HL-60 (cell line): ENCODE data around the gene CYTH4.

Source experiments
- DNase-seq, 2 experiments: peaks; one replicate each; pipeline ENCODE4 v3.0.0-alpha.2; 2010 to 2020; ENCODE audit warnings: low read depth in 1 of 2, low spot score in 1 of 2
- H3K27ac ChIP-seq: fragments of 250-450 bp; sonication (Bioruptor Pico); replicated peaks from 2 replicates; pipeline ENCODE4 v1.5.1; 2020; ENCODE audit warnings: mild to moderate bottlenecking, moderate library complexity
- H3K27me3 ChIP-seq: fragments of 250-450 bp; sonication (Bioruptor Pico); 2 replicates; pipeline ENCODE4 v1.5.1; 2021; ENCODE audit warnings: mild to moderate bottlenecking, moderate library complexity; ENCODE audit not compliant: insufficient read depth, poor library complexity, severe bottlenecking
- H3K4me3 ChIP-seq: replicated peaks from 2 replicates; pipeline ENCODE4 v1.5.1; 2011; ENCODE audit warnings: mild to moderate bottlenecking, control low read depth, low read length; ENCODE audit not compliant: insufficient read depth
- GABPA ChIP-seq: IDR thresholded peaks from 2 replicates; pipeline ENCODE4 v1.6.1; 2012; ENCODE audit warnings: low read depth
- POLR2AphosphoS5 ChIP-seq: IDR thresholded peaks from 2 replicates; pipeline ENCODE4 v1.6.1; 2012; ENCODE audit warnings: low read depth
- SPI1 ChIP-seq: IDR thresholded peaks from 2 replicates; pipeline ENCODE4 v1.6.1; 2012; ENCODE audit warnings: low read depth, mild to moderate bottlenecking, borderline replicate concordance
- TF ChIP-seq, protein P1 (sequence below): IDR thresholded peaks from one replicate; pipeline ENCODE4 v1.5.1; 2011; ENCODE audit warnings: low read length, control low read depth, inconsistent platforms; ENCODE audit not compliant: insufficient read depth
- TF ChIP-seq, protein P2 (sequence below): IDR thresholded peaks from 2 replicates; pipeline ENCODE4 v1.6.1; 2012; ENCODE audit warnings: low read depth; ENCODE audit not compliant: insufficient replicate concordance

Gene CYTH4

DNA sequence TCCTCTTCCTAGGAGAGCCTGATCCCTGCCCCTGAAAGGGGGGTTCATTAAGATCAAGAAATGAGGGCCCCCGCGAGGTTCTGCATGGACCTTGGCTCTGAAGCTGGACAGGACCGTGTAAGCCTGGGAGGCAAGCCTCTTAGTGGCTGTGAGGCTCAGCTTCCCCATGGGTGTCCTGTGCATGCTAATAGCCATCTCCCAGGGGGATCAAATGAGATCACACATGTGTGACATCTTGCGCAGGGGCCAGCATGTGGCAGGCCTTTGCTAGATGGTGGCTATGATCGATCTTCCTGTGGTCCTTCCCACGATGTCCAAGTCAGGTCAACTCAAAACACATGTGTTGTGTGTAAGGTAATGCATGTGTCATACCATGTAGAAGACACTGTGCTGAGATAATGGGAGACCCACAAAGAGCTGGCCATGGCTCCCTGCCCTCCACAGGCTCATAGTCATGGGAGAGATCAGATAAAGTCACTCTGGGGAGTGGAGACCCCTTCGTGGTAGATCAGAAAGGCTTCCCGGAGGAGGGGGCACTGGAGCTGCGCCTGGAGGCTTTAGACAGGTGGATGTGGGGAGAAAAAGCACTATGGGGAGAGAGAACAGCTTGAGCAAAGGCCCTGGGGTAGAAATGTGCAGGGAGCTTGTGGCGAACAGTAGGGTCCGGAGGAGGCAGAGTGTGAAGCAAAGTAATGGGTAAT, 41.9 kb upstream of the CYTH4 start:
- TF ChIP-seq, protein P1, sequence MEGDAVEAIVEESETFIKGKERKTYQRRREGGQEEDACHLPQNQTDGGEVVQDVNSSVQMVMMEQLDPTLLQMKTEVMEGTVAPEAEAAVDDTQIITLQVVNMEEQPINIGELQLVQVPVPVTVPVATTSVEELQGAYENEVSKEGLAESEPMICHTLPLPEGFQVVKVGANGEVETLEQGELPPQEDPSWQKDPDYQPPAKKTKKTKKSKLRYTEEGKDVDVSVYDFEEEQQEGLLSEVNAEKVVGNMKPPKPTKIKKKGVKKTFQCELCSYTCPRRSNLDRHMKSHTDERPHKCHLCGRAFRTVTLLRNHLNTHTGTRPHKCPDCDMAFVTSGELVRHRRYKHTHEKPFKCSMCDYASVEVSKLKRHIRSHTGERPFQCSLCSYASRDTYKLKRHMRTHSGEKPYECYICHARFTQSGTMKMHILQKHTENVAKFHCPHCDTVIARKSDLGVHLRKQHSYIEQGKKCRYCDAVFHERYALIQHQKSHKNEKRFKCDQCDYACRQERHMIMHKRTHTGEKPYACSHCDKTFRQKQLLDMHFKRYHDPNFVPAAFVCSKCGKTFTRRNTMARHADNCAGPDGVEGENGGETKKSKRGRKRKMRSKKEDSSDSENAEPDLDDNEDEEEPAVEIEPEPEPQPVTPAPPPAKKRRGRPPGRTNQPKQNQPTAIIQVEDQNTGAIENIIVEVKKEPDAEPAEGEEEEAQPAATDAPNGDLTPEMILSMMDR: no peak
- TF ChIP-seq POLR2AphosphoS5: no peak
- TF ChIP-seq, protein P2, sequence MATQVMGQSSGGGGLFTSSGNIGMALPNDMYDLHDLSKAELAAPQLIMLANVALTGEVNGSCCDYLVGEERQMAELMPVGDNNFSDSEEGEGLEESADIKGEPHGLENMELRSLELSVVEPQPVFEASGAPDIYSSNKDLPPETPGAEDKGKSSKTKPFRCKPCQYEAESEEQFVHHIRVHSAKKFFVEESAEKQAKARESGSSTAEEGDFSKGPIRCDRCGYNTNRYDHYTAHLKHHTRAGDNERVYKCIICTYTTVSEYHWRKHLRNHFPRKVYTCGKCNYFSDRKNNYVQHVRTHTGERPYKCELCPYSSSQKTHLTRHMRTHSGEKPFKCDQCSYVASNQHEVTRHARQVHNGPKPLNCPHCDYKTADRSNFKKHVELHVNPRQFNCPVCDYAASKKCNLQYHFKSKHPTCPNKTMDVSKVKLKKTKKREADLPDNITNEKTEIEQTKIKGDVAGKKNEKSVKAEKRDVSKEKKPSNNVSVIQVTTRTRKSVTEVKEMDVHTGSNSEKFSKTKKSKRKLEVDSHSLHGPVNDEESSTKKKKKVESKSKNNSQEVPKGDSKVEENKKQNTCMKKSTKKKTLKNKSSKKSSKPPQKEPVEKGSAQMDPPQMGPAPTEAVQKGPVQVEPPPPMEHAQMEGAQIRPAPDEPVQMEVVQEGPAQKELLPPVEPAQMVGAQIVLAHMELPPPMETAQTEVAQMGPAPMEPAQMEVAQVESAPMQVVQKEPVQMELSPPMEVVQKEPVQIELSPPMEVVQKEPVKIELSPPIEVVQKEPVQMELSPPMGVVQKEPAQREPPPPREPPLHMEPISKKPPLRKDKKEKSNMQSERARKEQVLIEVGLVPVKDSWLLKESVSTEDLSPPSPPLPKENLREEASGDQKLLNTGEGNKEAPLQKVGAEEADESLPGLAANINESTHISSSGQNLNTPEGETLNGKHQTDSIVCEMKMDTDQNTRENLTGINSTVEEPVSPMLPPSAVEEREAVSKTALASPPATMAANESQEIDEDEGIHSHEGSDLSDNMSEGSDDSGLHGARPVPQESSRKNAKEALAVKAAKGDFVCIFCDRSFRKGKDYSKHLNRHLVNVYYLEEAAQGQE: no peak
- no peak for TF ChIP-seq SPI1
- no peak for TF ChIP-seq GABPA
- no peaks in the 10 kb centered on the region for H3K27me3 ChIP-seq
- H3K27ac ChIP-seq: no peak overlapping the region; the same call in none of the 2 replicates
- no peak overlapping the region for H3K4me3 ChIP-seq
- DNase-seq: no peak

DNA sequence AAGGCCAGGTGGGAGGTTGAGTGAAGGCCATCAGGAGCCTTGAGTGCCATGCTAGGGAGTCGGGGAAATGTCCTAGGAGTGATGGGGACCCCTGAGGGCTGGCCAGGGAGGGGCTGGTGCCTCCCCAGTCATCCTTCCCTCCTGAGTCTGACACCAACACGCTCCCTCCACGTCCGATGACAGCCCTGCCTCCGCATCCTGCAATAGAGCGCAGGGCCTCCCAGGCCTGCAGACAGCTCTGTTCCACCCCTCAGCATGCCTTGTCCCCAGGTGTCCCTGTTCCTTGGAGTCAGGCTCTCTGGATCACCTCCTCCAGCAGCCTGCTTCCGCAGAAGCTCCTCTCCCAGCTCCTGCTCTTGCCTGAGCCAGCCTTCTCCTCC, 41.4 kb upstream of the CYTH4 start:
- Histone ChIP-seq H3K27me3 (no peaks in the 10 kb centered on the region), H3K4me3 (peak overlapping the region; percentile 93), H3K27ac (peak overlapping the region; percentile 92)
- TF ChIP-seq, protein P1: no peak
- TF ChIP-seq, protein P2: no peak
- no peak for TF ChIP-seq GABPA
- no peak for TF ChIP-seq SPI1
- TF ChIP-seq POLR2AphosphoS5: no peak
- no peak for DNase-seq

DNA sequence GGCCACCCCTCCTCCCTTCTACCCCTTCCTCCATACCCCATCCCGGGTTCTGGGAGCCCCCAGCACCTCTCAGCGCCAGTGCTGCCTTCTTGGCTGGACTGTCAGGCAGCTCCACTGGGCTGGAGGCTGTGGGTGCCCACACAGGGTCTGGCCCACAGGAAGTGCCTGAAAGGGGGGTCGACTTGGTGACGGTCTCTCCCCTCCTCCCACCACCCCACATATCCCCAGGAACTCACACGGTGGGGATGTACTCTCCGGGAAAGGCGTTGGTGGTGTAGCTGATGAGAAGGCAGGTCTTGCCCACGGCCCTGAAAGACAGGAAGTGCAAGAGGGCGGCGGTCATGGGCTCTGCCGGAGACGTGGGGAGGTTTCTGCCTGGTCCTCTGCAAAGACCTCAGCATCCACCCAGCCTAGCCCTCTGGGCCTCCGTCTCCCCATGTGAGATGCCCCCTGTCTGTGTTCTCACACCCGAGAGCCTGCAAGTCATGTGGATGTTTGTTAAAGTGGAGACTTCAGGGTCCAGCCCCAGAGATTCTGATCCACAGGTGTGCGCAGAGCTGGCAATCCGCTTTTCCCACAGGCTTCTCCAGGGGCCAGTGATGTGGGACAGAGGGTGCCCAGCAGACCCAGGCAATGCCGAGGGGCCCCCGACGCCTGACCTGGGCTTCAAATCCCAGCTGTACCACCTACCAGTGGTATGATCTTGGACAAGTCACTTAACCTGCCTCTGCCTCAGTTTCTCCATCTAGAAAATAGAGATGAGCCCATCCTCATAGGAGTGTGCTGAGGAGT, 40.8 kb upstream of the CYTH4 start:
- H3K27me3 ChIP-seq: no peaks in the 10 kb centered on the region
- H3K27ac ChIP-seq: peak overlapping the region; percentile 92
- TF ChIP-seq, protein P1: no peak
- TF ChIP-seq, protein P2: no peak
- TF ChIP-seq POLR2AphosphoS5: no peak
- peak; percentile 76 for TF ChIP-seq SPI1
- no peak for TF ChIP-seq GABPA
- peak overlapping the region; percentile 93 for H3K4me3 ChIP-seq
- peak in 1 of 2 experiments; percentile 49 for DNase-seq
